ENCODE data around the gene SEC14L1. TPM values are rescaled to one million over a fixed set of nuclear protein-coding genes. Genes with fewer than 3 reads are reported as not detected.

Gene SEC14L1
- total RNA-seq, 1 experiment from 2014 or later, result 58.6 TPM

DNA sequence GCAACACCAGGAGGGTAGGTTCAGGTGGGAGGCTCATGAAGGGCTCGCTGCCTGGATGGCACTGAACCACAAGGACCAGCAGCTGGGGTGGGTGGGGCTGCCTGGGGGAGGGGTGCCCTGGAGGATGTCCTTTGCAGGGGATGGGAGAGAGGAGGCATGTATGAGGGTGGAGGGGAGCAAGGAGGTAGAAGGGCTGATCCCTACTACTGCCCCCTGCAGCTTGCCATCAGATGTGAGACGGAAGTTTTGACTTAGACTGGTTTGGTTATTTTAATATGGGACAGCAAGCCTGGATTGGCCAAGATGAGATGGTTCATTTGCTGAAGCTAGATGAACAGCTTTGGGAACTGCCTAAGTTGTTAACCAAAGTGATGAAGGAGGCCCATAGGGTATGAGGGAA, 115.9 kb downstream of the SEC14L1 start:
- H3K4me3 Mint-ChIP-seq, result no peak overlapping the region
- peaks cover 6% of the 10 kb centered on the region for H3K27me3 Mint-ChIP-seq (ENCODE audit: low read depth)
- Histone ChIP-seq H3K27me3 (ENCODE audit: insufficient read depth, low read length) (no peaks in the 10 kb centered on the region), H3K9me3 (ENCODE audit: control insufficient read depth, low read depth, low read length) (no peaks in the 10 kb centered on the region), H2BK15ac (ENCODE audit: low read depth, low read length) (no peak overlapping the region), H2BK12ac (ENCODE audit: insufficient read length, low read depth, low read length) (no peak overlapping the region), H3K79me1 (ENCODE audit: insufficient read depth, low read depth, low read length, poor library complexity, severe bottlenecking) (no peaks in the 10 kb centered on the region), H3K56ac (ENCODE audit: insufficient read length, low read depth, low read length) (no peak overlapping the region), H3K4ac (ENCODE audit: low read depth, low read length) (no peak overlapping the region), H3K23ac (ENCODE audit: insufficient read length, low read depth, low read length) (no peak overlapping the region), H4K20me1 (ENCODE audit: control insufficient read depth, insufficient read depth, insufficient read length) (no peaks in the 10 kb centered on the region), H4K91ac (ENCODE audit: insufficient read length, low read depth, low read length) (no peak overlapping the region), H3K23me2 (ENCODE audit: insufficient read length, low read depth, low read length, poor library complexity, severe bottlenecking) (no peaks in the 10 kb centered on the region), H2AK5ac (ENCODE audit: insufficient read length, low read length) (no peak overlapping the region), H3K79me2 (ENCODE audit: insufficient read depth, low read length) (no peaks in the 10 kb centered on the region), H3K14ac (ENCODE audit: insufficient read depth, low read length) (no peak overlapping the region), H3K18ac (ENCODE audit: insufficient read length, low read depth, low read length) (no peak overlapping the region), H4K5ac (ENCODE audit: insufficient read length, low read depth, low read length) (no peak overlapping the region), H3K4me1 (ENCODE audit: insufficient read depth, low read length) (no peaks in the 10 kb centered on the region), H2BK20ac (ENCODE audit: low read depth, low read length, poor library complexity, severe bottlenecking) (no peak overlapping the region), H3K27ac (ENCODE audit: insufficient read length, low read depth, low read length) (no peak overlapping the region), H3K4me2 (ENCODE audit: insufficient read depth, insufficient read length, low read length) (no peak overlapping the region), H2AFZ (ENCODE audit: low read length) (no peak overlapping the region), H3T11ph (ENCODE audit: low read length) (no peak overlapping the region), H4K8ac (replicated peaks; ENCODE audit: insufficient read length, low read depth, low read length) (no peak overlapping the region), H3K9ac (ENCODE audit: extremely low read depth, insufficient read length, low read length) (no peak overlapping the region), H2BK120ac (ENCODE audit: low read depth, low read length, poor library complexity, severe bottlenecking) (no peak overlapping the region), H2BK5ac (ENCODE audit: insufficient read length, low read length) (no peak overlapping the region)
- H3K4me1 Mint-ChIP-seq, result peaks cover 4 to 15% of the 10 kb centered on the region in 2 experiments; a peak in 3 of 4 replicates
- no peaks in the 10 kb centered on the region for H3K9me3 Mint-ChIP-seq
- H3K36me3 Mint-ChIP-seq (ENCODE audit: insufficient read depth in 1 of 3, low read depth in 3 of 3), result no peaks in the 10 kb centered on the region
- H3K27ac Mint-ChIP-seq, result no peak overlapping the region
- TF ChIP-seq, protein P1, sequence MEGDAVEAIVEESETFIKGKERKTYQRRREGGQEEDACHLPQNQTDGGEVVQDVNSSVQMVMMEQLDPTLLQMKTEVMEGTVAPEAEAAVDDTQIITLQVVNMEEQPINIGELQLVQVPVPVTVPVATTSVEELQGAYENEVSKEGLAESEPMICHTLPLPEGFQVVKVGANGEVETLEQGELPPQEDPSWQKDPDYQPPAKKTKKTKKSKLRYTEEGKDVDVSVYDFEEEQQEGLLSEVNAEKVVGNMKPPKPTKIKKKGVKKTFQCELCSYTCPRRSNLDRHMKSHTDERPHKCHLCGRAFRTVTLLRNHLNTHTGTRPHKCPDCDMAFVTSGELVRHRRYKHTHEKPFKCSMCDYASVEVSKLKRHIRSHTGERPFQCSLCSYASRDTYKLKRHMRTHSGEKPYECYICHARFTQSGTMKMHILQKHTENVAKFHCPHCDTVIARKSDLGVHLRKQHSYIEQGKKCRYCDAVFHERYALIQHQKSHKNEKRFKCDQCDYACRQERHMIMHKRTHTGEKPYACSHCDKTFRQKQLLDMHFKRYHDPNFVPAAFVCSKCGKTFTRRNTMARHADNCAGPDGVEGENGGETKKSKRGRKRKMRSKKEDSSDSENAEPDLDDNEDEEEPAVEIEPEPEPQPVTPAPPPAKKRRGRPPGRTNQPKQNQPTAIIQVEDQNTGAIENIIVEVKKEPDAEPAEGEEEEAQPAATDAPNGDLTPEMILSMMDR (conservative IDR thresholded peaks at IDR 0.05), result peak; percentile 35; the same call in 2 of the 3 replicates
- no peak for DNase-seq
- WGBS (ENCODE audit: extremely low coverage, insufficient read length, low lambda C conversion rate), result no CpG with 5 or more reads among the region's 2 CpGs
